GM23248 (cell line): ENCODE data around the gene MPP3.

Experiments used
- EZH2 ChIP-seq: fragments of 200-600 bp; sonication (generic); IDR thresholded peaks from 2 replicates; pipeline ENCODE4 v1.6.1; 2018; ENCODE audit warnings: antibody characterized with exemption, mild to moderate bottlenecking; ENCODE audit not compliant: insufficient read depth, poor library complexity, severe bottlenecking
- EZH2phosphoT487 ChIP-seq: fragments of 200-600 bp; sonication (generic); IDR thresholded peaks from 2 replicates; pipeline ENCODE4 v1.6.1; 2018; ENCODE audit warnings: antibody characterized with exemption, moderate library complexity, mild to moderate bottlenecking, low read depth; ENCODE audit not compliant: insufficient read depth

DNA sequence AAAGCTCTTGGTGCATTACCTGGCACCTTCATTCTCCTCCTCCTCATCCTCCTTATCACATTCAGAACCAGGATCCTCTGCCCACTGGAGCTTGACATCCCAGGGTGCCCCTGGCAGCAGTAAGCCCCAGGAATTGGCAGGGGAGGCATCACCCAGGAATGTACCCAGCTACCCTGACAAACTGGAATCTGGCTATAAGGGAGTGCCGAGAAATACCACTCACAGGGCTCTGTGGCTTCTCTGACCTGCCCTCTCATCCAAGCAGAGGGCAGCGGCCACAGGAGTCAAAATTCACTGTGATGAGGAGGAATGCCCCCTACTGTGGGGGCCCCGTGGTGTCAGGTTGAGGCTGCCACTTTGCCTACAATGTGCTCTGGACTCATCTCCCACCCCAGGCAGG, 19.6 kb downstream of the MPP3 start:
- TF ChIP-seq EZH2: no peak
- TF ChIP-seq EZH2phosphoT487: no peak
